Mucosa of descending colon (tissue), 3 donors: ENCODE data around the gene PIK3CA. TPM values are rescaled to one million over a fixed set of nuclear protein-coding genes. Genes with fewer than 3 reads are reported as not detected.
A peak's percentile ranks its signal among the peaks of the same experiment; 100 is the strongest.

Experiments
- ATAC-seq: fragments of 200-7000 bp; cut with Tn5 transposase; one replicate; pipeline ENCODE4 v1.9.1; 2020; ENCODE audit warnings: mild to moderate bottlenecking, moderate library complexity
- DNase-seq, 3 donors: peaks; one replicate each; pipeline ENCODE4 v3.0.0-alpha.2; 2020
- H3K36me3 ChIP-seq: fragments of 200-600 bp; one replicate; pipeline ENCODE4 v1.8.0; 2021; ENCODE audit warnings: low read depth, mild to moderate bottlenecking
- H3K4me1 ChIP-seq: fragments of 200-600 bp; one replicate; pipeline ENCODE4 v1.8.0; 2021; ENCODE audit warnings: low read depth, mild to moderate bottlenecking
- H3K4me3 ChIP-seq: fragments of 200-600 bp; one replicate; pipeline ENCODE4 v1.8.0; 2021; ENCODE audit warnings: mild to moderate bottlenecking
- H3K9me3 ChIP-seq: fragments of 200-600 bp; one replicate; pipeline ENCODE4 v1.8.0; 2021; ENCODE audit warnings: mild to moderate bottlenecking
- intact Hi-C, 2 donors: fragments of 100-400 bp; cut with DNase I in 1 of 2; cut with micrococcal nuclease in 1 of 2; formaldehyde crosslinking; loops; one replicate each; pipeline versions ENCODE4 v1.11.0 to v1.11.1; 2022; cut with DNase I, micrococcal nuclease
- long read RNA-seq, 2 donors: library from polyadenylated mRNA; unstranded; transcript quantifications; one replicate each; pipeline ENCODE4 v2.0.0, GENCODE V29; 2019 to 2021
- total RNA-seq, 3 donors: library from RNA; stranded (reverse); fragmentation: NEBNext Ultra II Directional in 2 of 3; extraction: Animal tissue kit (Norgen Biotek cat#: 25700) in 2 of 3; gene quantifications; one replicate each; pipeline versions ENCODE4 v1.2.1 to v1.2.4, GENCODE V29; 2021 to 2023
- TF ChIP-seq, protein P1 (sequence below): fragments of 200-600 bp; IDR thresholded peaks from one replicate; pipeline ENCODE4 v1.8.0; 2022; ENCODE audit warnings: antibody characterized with exemption, mild to moderate bottlenecking
- donor health status: DM: no; HTN: no; CAD: no; lungs with moderate emphysema.
- donor health status: DM: no; HTN: no; CAD: no.
- donor health status: DM: no; HTN: yes; CAD: no.

PIK3CA gene
- total RNA-seq: 10 to 100 TPM; 16.5 to 30.6 (median 19.5) TPM
- long read RNA-seq, donor 1, full-length matches to known transcripts: 9 of 21 reads
- long read RNA-seq, donor 1, partial matches to known transcripts: 9 of 21 reads
- long read RNA-seq, donor 1, other reads (novel, unspliced or antisense): 3 of 21 reads
- long read RNA-seq, donor 2, partial matches to known transcripts: 0 of 1 reads
- long read RNA-seq, donor 2, other reads (novel, unspliced or antisense): 1 of 1 reads

DNA sequence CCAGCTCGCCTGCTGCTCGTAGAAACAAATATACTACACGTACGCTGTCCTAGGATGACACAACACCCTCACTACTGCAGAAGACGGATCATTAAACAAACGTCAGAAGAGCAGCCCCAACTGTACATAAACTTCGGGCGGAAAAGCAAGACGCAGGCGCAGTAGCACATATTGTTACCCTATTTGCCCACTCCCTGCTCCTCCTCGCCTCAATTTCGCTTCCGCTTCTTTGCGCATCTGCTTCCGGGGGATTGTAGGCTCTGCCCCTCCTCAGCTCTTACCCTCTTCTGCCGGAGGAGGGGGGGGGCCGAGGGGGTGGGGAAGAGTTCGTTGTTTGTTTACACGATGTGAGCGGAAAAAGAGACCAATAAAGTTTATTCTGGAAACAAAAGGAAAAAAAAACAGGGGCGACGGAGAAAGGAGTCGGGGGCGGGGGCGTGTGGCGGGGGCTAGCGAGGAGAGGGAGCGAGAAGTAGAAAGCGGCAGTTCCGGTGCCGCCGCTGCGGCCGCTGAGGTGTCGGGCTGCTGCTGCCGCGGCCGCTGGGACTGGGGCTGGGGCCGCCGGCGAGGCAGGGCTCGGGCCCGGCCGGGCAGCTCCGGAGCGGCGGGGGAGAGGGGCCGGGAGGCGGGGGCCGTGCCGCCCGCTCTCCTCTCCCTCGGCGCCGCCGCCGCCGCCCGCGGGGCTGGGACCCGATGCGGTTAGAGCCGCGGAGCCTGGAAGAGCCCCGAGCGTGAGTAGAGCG, at the start of gene PIK3CA:
Gene PIK3CA (plus strand): TSS at position 485 of the 743 bp plus-strand sequence. CDS start 50,469 bp downstream, outside the sequence.
- Histone ChIP-seq H3K9me3 (no peaks in the 10 kb centered on the region), H3K4me1 (peaks cover 11% of the 10 kb centered on the region), H3K36me3 (no peaks in the 10 kb centered on the region), H3K4me3 (peak within 1 kb of the TSS; percentile 85)
- ATAC-seq (peak; percentile 93), DNase-seq (peak; percentile 91 to 95 (median 94))
- intact Hi-C loops: loop anchor here in 1 of 2 donors (10.0 kb wide), 1 partner anchor 167 kb away; no protein-coding TSS in a partner anchor
- TF ChIP-seq, protein P1, sequence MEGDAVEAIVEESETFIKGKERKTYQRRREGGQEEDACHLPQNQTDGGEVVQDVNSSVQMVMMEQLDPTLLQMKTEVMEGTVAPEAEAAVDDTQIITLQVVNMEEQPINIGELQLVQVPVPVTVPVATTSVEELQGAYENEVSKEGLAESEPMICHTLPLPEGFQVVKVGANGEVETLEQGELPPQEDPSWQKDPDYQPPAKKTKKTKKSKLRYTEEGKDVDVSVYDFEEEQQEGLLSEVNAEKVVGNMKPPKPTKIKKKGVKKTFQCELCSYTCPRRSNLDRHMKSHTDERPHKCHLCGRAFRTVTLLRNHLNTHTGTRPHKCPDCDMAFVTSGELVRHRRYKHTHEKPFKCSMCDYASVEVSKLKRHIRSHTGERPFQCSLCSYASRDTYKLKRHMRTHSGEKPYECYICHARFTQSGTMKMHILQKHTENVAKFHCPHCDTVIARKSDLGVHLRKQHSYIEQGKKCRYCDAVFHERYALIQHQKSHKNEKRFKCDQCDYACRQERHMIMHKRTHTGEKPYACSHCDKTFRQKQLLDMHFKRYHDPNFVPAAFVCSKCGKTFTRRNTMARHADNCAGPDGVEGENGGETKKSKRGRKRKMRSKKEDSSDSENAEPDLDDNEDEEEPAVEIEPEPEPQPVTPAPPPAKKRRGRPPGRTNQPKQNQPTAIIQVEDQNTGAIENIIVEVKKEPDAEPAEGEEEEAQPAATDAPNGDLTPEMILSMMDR: no peak

DNA sequence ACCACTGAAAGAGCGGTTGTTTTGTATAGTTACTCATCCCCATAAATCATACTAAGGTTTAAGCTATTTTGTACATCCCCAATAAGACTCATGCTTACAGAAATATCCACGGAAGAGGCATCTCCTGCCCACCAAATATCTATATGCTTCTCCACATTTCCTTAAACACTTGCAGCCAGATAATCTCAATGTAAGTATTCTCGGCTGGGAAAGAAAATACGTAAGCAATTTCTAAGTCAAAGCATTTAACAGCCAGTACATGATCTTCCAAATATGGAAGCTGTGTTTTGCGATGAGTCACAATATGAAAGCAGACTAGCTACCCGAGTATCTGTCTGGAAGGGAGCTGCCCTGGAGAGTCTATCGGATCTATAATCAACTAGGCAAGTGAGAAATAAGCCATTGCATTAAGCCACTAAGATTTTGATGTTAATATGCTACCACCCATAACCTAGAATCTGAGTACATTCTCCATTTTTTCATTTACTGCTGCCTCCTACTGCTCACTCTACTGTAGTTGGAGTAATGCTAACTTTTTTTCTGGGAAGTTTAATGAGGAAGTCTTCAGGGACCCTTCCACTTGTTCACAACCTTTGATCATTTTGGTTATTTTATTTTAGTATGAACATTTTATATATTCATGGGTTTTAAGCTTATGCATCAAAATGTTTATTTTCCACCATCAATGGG, 49.6 kb upstream of the PIK3CA start:
- H3K36me3 ChIP-seq: no peaks in the 10 kb centered on the region
- DNase-seq (no peak), ATAC-seq (no peak)
- H3K4me1 ChIP-seq: no peaks in the 10 kb centered on the region
- intact Hi-C loops: no loop called here
- no peaks in the 10 kb centered on the region for H3K9me3 ChIP-seq
- no peak overlapping the region for H3K4me3 ChIP-seq
- TF ChIP-seq, protein P1: no peak

DNA sequence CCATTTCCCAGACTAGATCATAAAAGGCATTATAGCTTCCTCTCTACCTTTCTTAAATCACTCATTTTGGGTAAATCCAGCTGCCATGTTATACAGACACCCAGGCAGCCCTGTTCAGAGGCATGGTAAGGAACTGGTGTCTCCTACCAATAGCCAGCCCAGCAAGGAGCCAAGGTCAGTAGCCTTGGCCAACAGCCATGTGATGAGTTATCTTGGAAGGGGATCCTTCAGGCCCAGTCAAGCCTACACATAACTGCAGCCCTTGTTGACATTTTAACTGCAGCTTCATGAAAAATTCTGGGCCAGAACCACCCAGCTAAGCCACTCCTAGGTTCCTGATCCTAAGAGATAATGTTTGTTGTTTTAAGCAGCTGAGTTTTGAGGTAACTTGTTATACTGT, 47.5 kb upstream of the PIK3CA start:
- ATAC-seq: no peak

DNA sequence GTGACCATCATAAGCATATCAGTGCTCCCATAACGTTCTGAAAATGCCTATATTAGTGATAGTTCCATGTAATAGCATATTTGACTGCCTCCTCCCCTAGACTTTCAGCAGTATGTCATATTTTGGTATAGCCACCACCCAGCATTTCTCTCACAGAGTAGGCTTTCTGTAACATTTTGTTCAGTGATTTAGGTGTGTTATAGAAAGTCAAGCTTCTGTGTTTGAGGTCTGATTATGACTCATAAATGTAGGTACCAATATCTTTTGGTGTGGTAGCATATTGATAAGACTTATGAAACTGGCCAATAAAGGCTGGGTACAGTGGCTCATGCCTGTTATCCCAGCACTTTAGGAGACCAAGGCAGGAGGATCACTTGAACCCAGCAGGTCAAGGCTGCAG, 42.3 kb upstream of the PIK3CA start:
- intact Hi-C loops: loop anchor here in 1 of 2 donors (2.0 kb wide), 1 partner anchor 211 kb away; no protein-coding TSS in a partner anchor
- no peaks in the 10 kb centered on the region for H3K36me3 ChIP-seq
- ATAC-seq: no peak

More for the DNA sequence above, 47.5 kb upstream of the PIK3CA start:
- no peaks in the 10 kb centered on the region for H3K9me3 ChIP-seq
- TF ChIP-seq, protein P1: no peak
- DNase-seq: no peak
- H3K4me3 ChIP-seq: no peak overlapping the region
- H3K36me3 ChIP-seq: no peaks in the 10 kb centered on the region
- no peaks in the 10 kb centered on the region for H3K4me1 ChIP-seq
- intact Hi-C loops: no loop called here

DNA sequence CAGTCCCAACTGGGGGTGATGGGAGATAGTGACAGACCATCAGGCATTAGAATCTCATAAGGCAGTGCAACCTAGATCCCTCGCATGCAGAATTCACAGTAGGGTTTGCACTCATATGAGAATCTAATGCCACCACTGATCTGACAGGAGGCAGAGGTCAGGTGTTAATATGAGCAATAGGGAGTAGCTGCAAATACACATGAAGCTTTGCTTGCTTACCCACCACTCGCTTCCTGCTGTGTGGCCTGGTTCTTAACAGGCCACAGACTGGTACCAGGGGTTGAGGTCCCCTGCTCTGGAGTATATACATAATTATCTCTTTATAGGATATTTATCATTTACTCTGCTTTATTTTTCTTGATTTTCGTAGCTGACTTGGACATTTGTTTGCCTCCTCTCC, 40.5 kb upstream of the PIK3CA start:
- TF ChIP-seq, protein P1: no peak
- H3K9me3 ChIP-seq: no peaks in the 10 kb centered on the region
- H3K36me3 ChIP-seq: no peaks in the 10 kb centered on the region
- H3K4me1 ChIP-seq: no peaks in the 10 kb centered on the region
- no peak for DNase-seq
- intact Hi-C loops: no loop called here
- no peak overlapping the region for H3K4me3 ChIP-seq
- no peak for ATAC-seq

More for the DNA sequence above, 42.3 kb upstream of the PIK3CA start:
- Histone ChIP-seq H3K9me3 (no peaks in the 10 kb centered on the region), H3K4me3 (no peak overlapping the region), H3K4me1 (no peaks in the 10 kb centered on the region)
- TF ChIP-seq, protein P1: no peak
- DNase-seq: no peak
